NOMO-1 (cell line): ENCODE measurements around the gene SLC2A1.
"Not testable (repeated sequence)": the region's sequence is repeated elsewhere in the genome, so short reads cannot be mapped to it uniquely, and the experiment has no call there.

Source experiments
- DNase-seq, 2 experiments: peaks; one replicate each; lab custom pipeline; 2025; ENCODE audit not compliant: unreplicated experiment in 2 of 2; lab: John Stamatoyannopoulos, UW

SLC2A1 gene

GRCh38 chr1:42913426-42914091, 45.1 kb downstream of the SLC2A1 start:
- DNase-seq: peak; percentile 29 to 70

- no peak for DNase-seq
Measured at GRCh38 chr1:42910985-42911384, 47.7 kb downstream of the SLC2A1 start.

GRCh38 chr1:42908046-42908445, 50.6 kb downstream of the SLC2A1 start:
- no peak for DNase-seq

GRCh38 chr1:42904434-42904833, 54.2 kb downstream of the SLC2A1 start:
- no peak for DNase-seq

- not testable (repeated sequence) for DNase-seq
Measured at GRCh38 chr1:42899960-42900359, 58.7 kb downstream of the SLC2A1 start.

- no peak for DNase-seq
Measured at GRCh38 chr1:42891465-42892138, 67.1 kb downstream of the SLC2A1 start.

- no peak for DNase-seq
Measured at GRCh38 chr1:42889264-42889663, 69.4 kb downstream of the SLC2A1 start.

- DNase-seq: no peak
Measured at GRCh38 chr1:42888013-42888633, 70.5 kb downstream of the SLC2A1 start.

GRCh38 chr1:42887366-42887765, 71.3 kb downstream of the SLC2A1 start:
- DNase-seq: no peak

- no peak for DNase-seq
Measured at GRCh38 chr1:42886800-42887199, 71.9 kb downstream of the SLC2A1 start.

- no peak for DNase-seq
Measured at GRCh38 chr1:42886046-42886739, 72.5 kb downstream of the SLC2A1 start.

- no peak for DNase-seq
Measured at GRCh38 chr1:42880384-42880783, 78.3 kb downstream of the SLC2A1 start.

- DNase-seq: no peak
Measured at GRCh38 chr1:42877380-42877779, 81.3 kb downstream of the SLC2A1 start.

- no peak for DNase-seq
Measured at GRCh38 chr1:42876009-42876408, 82.7 kb downstream of the SLC2A1 start.
